HepG2 (cell line): ENCODE results near the gene BTBD7. TPM values are rescaled to one million over a fixed set of nuclear protein-coding genes. Genes with fewer than 3 reads are reported as not detected.

Source experiments
- ATAC-seq: fragments of 200-7000 bp; cut with Tn5 transposase; 3 replicates; pipeline ENCODE4 v1.9.1; 2020; ENCODE audit warnings: mild to moderate bottlenecking, moderate library complexity
- BruUV-seq: library from RNA; stranded (reverse); fragments of 400-500 nt; replicated peaks from 2 replicates; lab custom pipeline; 2021; lab: Mats Ljungman, UMichigan
- CTCF ChIA-PET: fragments of 300-600 bp; formaldehyde crosslinking; extraction: SDS; loops from one replicate; lab custom pipeline; 2021; ENCODE audit warnings: low total read pairs, inconsistent platforms, low intra/inter-chr PET ratio; lab: Yijun Ruan, JAX
- POLR2A ChIA-PET: fragments of 350-600 bp; sonication (Branson Sonifier 250); formaldehyde crosslinking; loops from one replicate; lab custom pipeline; 2020; ENCODE audit warnings: antibody characterized with exemption, inconsistent platforms; lab: Yijun Ruan, JAX
- DNase-seq: peaks from one replicate; pipeline ENCODE4 v3.0.0-alpha.2; 2015; ENCODE audit warnings: low spot score
- FAIRE-seq: peaks from 3 replicates; lab custom pipeline; 2011; peaks lifted over from hg19 to GRCh38; lab: Jason Lieb, UNC
- H2AFZ ChIP-seq: one replicate; pipeline ENCODE4 v1.6.1; 2011; ENCODE audit warnings: low read length, inconsistent platforms
- H3K27ac ChIP-seq: fragments of 300-600 bp; 3 replicates; pipeline ENCODE4 v1.8.0; 2011; ENCODE audit warnings: mixed run types, mild to moderate bottlenecking, mixed read lengths, low read length, inconsistent platforms; ENCODE audit not compliant: insufficient read depth; ENCODE audit errors: extremely low read length
- H3K27me3 ChIP-seq, 2 experiments: fragments of 200-600 bp in 1 of 2; 2 replicates in 1 of 2; 3 replicates in 1 of 2; pipeline versions ENCODE4 v1.6.0 to v1.8.0; 2011; ENCODE audit warnings: low read length in 2 of 2, mild to moderate bottlenecking in 2 of 2, moderate library complexity in 2 of 2, inconsistent platforms in 1 of 2; ENCODE audit not compliant: insufficient read depth in 2 of 2, control insufficient read depth in 1 of 2
- H3K36me3 ChIP-seq, 2 experiments: fragments of 200-600 bp in 1 of 2; replicated peaks in 1 of 2; 2 replicates in 1 of 2; 3 replicates in 1 of 2; pipeline versions ENCODE4 v1.5.1 to v1.8.0; 2011; ENCODE audit warnings: low read length in 2 of 2, inconsistent platforms in 1 of 2; ENCODE audit not compliant: insufficient read depth in 2 of 2, control insufficient read depth in 1 of 2
- H3K4me1 ChIP-seq: 2 replicates; pipeline ENCODE4 v1.5.1; 2012; ENCODE audit warnings: low read length, inconsistent platforms; ENCODE audit not compliant: insufficient read depth
- H3K4me2 ChIP-seq: 2 replicates; pipeline ENCODE4 v1.6.0; 2011; ENCODE audit warnings: low read depth, low read length, inconsistent platforms
- H3K4me3 ChIP-seq, 3 experiments: fragments of 200-600 bp in 1 of 3; sonication (generic), shearing (Covaris generic) in 1 of 3; replicated peaks in 1 of 3; 2 replicates each; pipeline ENCODE4 v1.5.1; 2011 to 2016; ENCODE audit warnings: low read length in 3 of 3, inconsistent platforms in 2 of 3, low read depth in 2 of 3, mild to moderate bottlenecking in 2 of 3, control low read depth in 1 of 3, mixed read lengths in 1 of 3; ENCODE audit not compliant: insufficient read depth in 1 of 3
- H3K79me2 ChIP-seq: one replicate; pipeline ENCODE4 v1.6.1; 2011; ENCODE audit warnings: low read length, inconsistent platforms; ENCODE audit not compliant: insufficient read depth
- H3K9ac ChIP-seq: 2 replicates; pipeline ENCODE4 v1.6.0; 2011; ENCODE audit warnings: mild to moderate bottlenecking, low read depth, low read length, inconsistent platforms; ENCODE audit not compliant: insufficient read depth
- H3K9me3 ChIP-seq: 2 replicates; pipeline ENCODE4 v1.5.1; 2012; ENCODE audit warnings: mild to moderate bottlenecking, low read length
- H4K20me1 ChIP-seq: 2 replicates; pipeline ENCODE4 v1.6.0; 2011; ENCODE audit warnings: inconsistent platforms, mild to moderate bottlenecking, low read length, moderate library complexity; ENCODE audit not compliant: insufficient read depth
- ATAD3A ChIP-seq: sonication (generic); formaldehyde crosslinking; IDR thresholded peaks from 2 replicates; pipeline ENCODE4 v1.4.0; 2020; ENCODE audit warnings: missing genetic modification reagents
- HNRNPH1 ChIP-seq: fragments of 200-400 bp; formaldehyde crosslinking; optimal IDR thresholded peaks from 2 replicates; pipeline ENCODE3; 2017; ENCODE audit warnings: mild to moderate bottlenecking, low read depth, low read length
- HNRNPK ChIP-seq: fragments of 200-400 bp; formaldehyde crosslinking; IDR thresholded peaks from 2 replicates; pipeline ENCODE4 v1.6.1; 2018; ENCODE audit warnings: low read length, low read depth, moderate library complexity, mild to moderate bottlenecking; ENCODE audit not compliant: poor library complexity, severe bottlenecking
- NCOR1 ChIP-seq: fragments of 200-600 bp; sonication (generic); IDR thresholded peaks from 2 replicates; pipeline ENCODE4 v1.7.0; 2017; ENCODE audit warnings: antibody characterized with exemption, low read length, borderline replicate concordance
- RCOR2 ChIP-seq: IDR thresholded peaks from 2 replicates; pipeline ENCODE4 v1.6.1; 2016; ENCODE audit warnings: missing biosample characterization, missing genetic modification reagents
- TBX2 ChIP-seq: sonication (generic); formaldehyde crosslinking; IDR thresholded peaks from 2 replicates; pipeline ENCODE4 v1.5.0; 2020; ENCODE audit warnings: missing genetic modification reagents, mild to moderate bottlenecking, borderline replicate concordance
- THAP11 ChIP-seq: IDR thresholded peaks from 2 replicates; pipeline ENCODE4 v1.6.1; 2016; ENCODE audit warnings: missing biosample characterization, missing genetic modification reagents
- ZMYM4 ChIP-seq: sonication (generic); formaldehyde crosslinking; IDR thresholded peaks from 2 replicates; pipeline ENCODE4 v1.8.1; 2023; ENCODE audit warnings: mild to moderate bottlenecking, missing genetic modification reagents
- ZNF747 ChIP-seq: sonication (generic); formaldehyde crosslinking; IDR thresholded peaks from 2 replicates; pipeline ENCODE4 v1.8.1; 2023; ENCODE audit warnings: missing genetic modification reagents, mild to moderate bottlenecking, borderline replicate concordance
- ZNF776 ChIP-seq: sonication (generic); formaldehyde crosslinking; IDR thresholded peaks from 2 replicates; pipeline ENCODE4 v1.4.0; 2020; ENCODE audit warnings: mild to moderate bottlenecking, missing genetic modification reagents
- WGBS: methylation state at CpG from one replicate; pipeline ENCODE4 v1.1.6; 2017; ENCODE audit warnings: low lambda C conversion rate; 5-methylcytosine and 5-hydroxymethylcytosine counted together
- in situ Hi-C: cut with HindIII; loops from 2 replicates; pipeline ENCODE4 v1.10.0; 2017; ENCODE audit warnings: low pct_unique_long_range_greater_than_20kb; ENCODE audit not compliant: extremely low pct_ligation_motif_present
- intact Hi-C: fragments of 100-400 bp; cut with micrococcal nuclease; formaldehyde crosslinking; loops from one replicate; pipeline ENCODE4 v1.10.0; 2022; ENCODE audit not compliant: unreplicated experiment
- polyA plus RNA-seq, 8 experiments: library from polyadenylated mRNA; depleted of rRNA in 3 of 8; stranded (reverse) in 7 of 8; unstranded in 1 of 8; fragments of >200 nt; fragmentation: Illumina TruSeq in 4 of 8; extraction: Trizol in 4 of 8; gene quantifications; 2 replicates each; pipeline versions ENCODE4 v1.2.1 to v1.2.3, GENCODE V29; 2011 to 2016; ENCODE audit warnings: low read depth in 4 of 8, missing spikeins in 1 of 8, mixed read lengths in 1 of 8; ENCODE audit not compliant: insufficient read depth in 1 of 8
- total RNA-seq, 5 experiments: library from RNA; depleted of rRNA; stranded (reverse); fragments of >200 nt; fragmentation: Illumina TruSeq; extraction: Trizol; gene quantifications; 2 replicates each; pipeline ENCODE4 v1.2.3, GENCODE V29; 2016; ENCODE audit warnings: low read depth in 1 of 5
- TF ChIP-seq, protein P1 (sequence below): sonication (generic); formaldehyde crosslinking; IDR thresholded peaks from 2 replicates; pipeline ENCODE4 v1.4.0; 2020; ENCODE audit warnings: missing genetic modification reagents, mild to moderate bottlenecking, borderline replicate concordance
- TF ChIP-seq, protein P2 (sequence below): sonication (generic); formaldehyde crosslinking; IDR thresholded peaks from 2 replicates; pipeline ENCODE4 v1.4.0; 2020; ENCODE audit warnings: missing genetic modification reagents

The BTBD7 gene
- total and polyA plus RNA-seq, 2 of the 13 experiments (the other 11 are each of a cell fraction or from before 2014, with no cell fraction given) = 11.6 to 15.2 TPM

DNA sequence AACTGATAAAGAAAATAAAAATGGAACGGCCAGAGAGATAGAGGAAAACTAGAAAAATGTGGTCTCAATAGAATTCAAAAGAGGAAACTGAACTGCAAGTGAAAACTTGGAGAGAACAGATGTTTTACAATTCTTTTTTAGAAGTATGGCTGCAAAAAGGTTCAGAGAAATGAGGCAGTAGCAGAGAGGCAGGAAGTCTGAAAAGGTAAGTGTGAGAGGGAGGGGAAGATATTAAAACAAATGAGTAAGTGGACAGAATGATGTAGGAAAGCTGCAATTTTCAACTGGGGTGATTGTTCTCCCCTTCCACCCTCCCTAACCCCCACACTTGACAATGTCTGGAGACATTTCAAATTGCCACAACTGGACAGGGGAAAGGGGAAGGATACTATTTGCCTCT lies 12.9 kb downstream of the BTBD7 start:
- Histone ChIP-seq H3K4me1 (peaks cover 43% of the 10 kb centered on the region), H4K20me1 (peaks cover 32% of the 10 kb centered on the region), H3K4me3 (no peak overlapping the region), H2AFZ (no peak overlapping the region), H3K27me3 (no peaks in the 10 kb centered on the region), H3K27ac (no peak overlapping the region), H3K79me2 (peaks cover 93% of the 10 kb centered on the region), H3K9me3 (no peaks in the 10 kb centered on the region), H3K4me2 (no peak overlapping the region), H3K9ac (no peak overlapping the region), H3K36me3 (peaks cover 0 to 3% of the 10 kb centered on the region in 2 experiments; a peak in 2 of 5 replicates)
- no TSS peak for BruUV-seq
- ChIA-PET CTCF (no interaction called here), POLR2A (no interaction called here)
- in situ Hi-C loops = no loop called here
- TF ChIP-seq HNRNPK = no peak
- TF ChIP-seq, protein P1, sequence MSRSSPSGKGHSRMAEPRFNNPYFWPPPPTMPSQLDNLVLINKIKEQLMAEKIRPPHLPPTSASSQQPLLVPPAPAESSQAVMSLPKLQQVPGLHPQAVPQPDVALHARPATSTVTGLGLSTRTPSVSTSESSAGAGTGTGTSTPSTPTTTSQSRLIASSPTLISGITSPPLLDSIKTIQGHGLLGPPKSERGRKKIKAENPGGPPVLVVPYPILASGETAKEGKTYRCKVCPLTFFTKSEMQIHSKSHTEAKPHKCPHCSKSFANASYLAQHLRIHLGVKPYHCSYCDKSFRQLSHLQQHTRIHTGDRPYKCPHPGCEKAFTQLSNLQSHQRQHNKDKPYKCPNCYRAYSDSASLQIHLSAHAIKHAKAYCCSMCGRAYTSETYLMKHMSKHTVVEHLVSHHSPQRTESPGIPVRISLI (CRISPR knock-in tag) = no peak
- no peak for TF ChIP-seq RCOR2 (CRISPR knock-in tag)
- no peak for TF ChIP-seq TBX2 (CRISPR knock-in tag)
- no peak for TF ChIP-seq HNRNPH1
- no peak for TF ChIP-seq ZNF776
- no peak for TF ChIP-seq THAP11 (CRISPR knock-in tag)
- no peak for TF ChIP-seq ZNF747 (CRISPR knock-in tag)
- TF ChIP-seq ZMYM4 = no peak
- no peak for TF ChIP-seq ATAD3A (CRISPR knock-in tag)
- TF ChIP-seq NCOR1 = no peak
- TF ChIP-seq, protein P2, sequence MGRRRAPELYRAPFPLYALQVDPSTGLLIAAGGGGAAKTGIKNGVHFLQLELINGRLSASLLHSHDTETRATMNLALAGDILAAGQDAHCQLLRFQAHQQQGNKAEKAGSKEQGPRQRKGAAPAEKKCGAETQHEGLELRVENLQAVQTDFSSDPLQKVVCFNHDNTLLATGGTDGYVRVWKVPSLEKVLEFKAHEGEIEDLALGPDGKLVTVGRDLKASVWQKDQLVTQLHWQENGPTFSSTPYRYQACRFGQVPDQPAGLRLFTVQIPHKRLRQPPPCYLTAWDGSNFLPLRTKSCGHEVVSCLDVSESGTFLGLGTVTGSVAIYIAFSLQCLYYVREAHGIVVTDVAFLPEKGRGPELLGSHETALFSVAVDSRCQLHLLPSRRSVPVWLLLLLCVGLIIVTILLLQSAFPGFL (CRISPR knock-in tag) = no peak
- WGBS = 96% methylated on average over 1 of the region's 1 CpG
- no peak for DNase-seq
- no peak for ATAC-seq
- FAIRE-seq = no peak
- intact Hi-C loops = no loop called here
